Endodermal cell (in vitro differentiated cells): ENCODE results near the gene APLP1. TPM values are rescaled to one million over a fixed set of nuclear protein-coding genes. Genes with fewer than 3 reads are reported as not detected.
"Not testable (repeated sequence)": the region's sequence is repeated elsewhere in the genome, so short reads cannot be mapped to it uniquely, and the experiment has no call there.

Source experiments
- DNase-seq: peaks from one replicate; pipeline ENCODE4 v3.0.0-alpha.2; 2017
- H3K27ac ChIP-seq: 2 replicates; pipeline ENCODE4 v1.5.1; 2013; ENCODE audit warnings: mild to moderate bottlenecking, low read depth, low read length, moderate library complexity
- H3K27me3 ChIP-seq: 2 replicates; pipeline ENCODE4 v1.6.1; 2013; ENCODE audit warnings: mild to moderate bottlenecking, low read length, moderate library complexity; ENCODE audit not compliant: insufficient read depth, control insufficient read depth, poor library complexity, severe bottlenecking
- H3K36me3 ChIP-seq: 2 replicates; pipeline ENCODE4 v1.7.0; 2013; ENCODE audit warnings: mild to moderate bottlenecking, low read length, moderate library complexity; ENCODE audit not compliant: control insufficient read depth, insufficient read depth
- H3K4me1 ChIP-seq: one replicate; pipeline ENCODE4 v1.7.0; 2013; ENCODE audit warnings: low read length; ENCODE audit not compliant: control insufficient read depth, insufficient read depth
- H3K4me3 ChIP-seq: 2 replicates; pipeline ENCODE4 v1.5.1; 2013; ENCODE audit warnings: mild to moderate bottlenecking, low read length, moderate library complexity
- H3K9ac ChIP-seq: 2 replicates; pipeline ENCODE4 v1.6.1; 2013; ENCODE audit warnings: mild to moderate bottlenecking, low read length, moderate library complexity; ENCODE audit not compliant: poor library complexity, severe bottlenecking; ENCODE audit errors: extremely low read depth
- H3K9me3 ChIP-seq: 2 replicates; pipeline ENCODE4 v1.6.1; 2013; ENCODE audit warnings: mild to moderate bottlenecking, low read length, moderate library complexity; ENCODE audit not compliant: control insufficient read depth
- H3K27ac Mint-ChIP-seq: 2 replicates; pipeline ENCODE4 v1.8.0; 2020; ENCODE audit warnings: mixed read lengths
- H3K27me3 Mint-ChIP-seq: 2 replicates; pipeline ENCODE4 v1.8.0; 2021; ENCODE audit warnings: mild to moderate bottlenecking, mixed read lengths; ENCODE audit not compliant: insufficient read depth
- H3K36me3 Mint-ChIP-seq: 2 replicates; pipeline ENCODE4 v1.8.0; 2020; ENCODE audit warnings: low read depth, mixed read lengths
- H3K4me1 Mint-ChIP-seq: 2 replicates; pipeline ENCODE4 v1.8.0; 2020; ENCODE audit warnings: mixed read lengths
- H3K4me3 Mint-ChIP-seq: 2 replicates; pipeline ENCODE4 v1.8.0; 2020; ENCODE audit warnings: mild to moderate bottlenecking, moderate library complexity, mixed read lengths
- H3K9me3 Mint-ChIP-seq: 2 replicates; pipeline ENCODE4 v1.8.0; 2020; ENCODE audit warnings: mild to moderate bottlenecking, mixed read lengths
- WGBS, 2 experiments: methylation state at CpG; one replicate each; pipeline versions ENCODE4 v1.1.5 to v1.1.7; 2013; ENCODE audit warnings: missing lambda C conversion rate in 2 of 2, mixed read lengths in 1 of 2; ENCODE audit not compliant: insufficient coverage in 1 of 2, insufficient read length in 1 of 2; 5-methylcytosine and 5-hydroxymethylcytosine counted together
- total RNA-seq, 2 donors: library from RNA; stranded (reverse); fragmentation: NEBNext Ultra II Directional in 1 of 2; extraction: Animal tissue kit (Norgen Biotek cat#: 25700) in 1 of 2; gene quantifications; 2 replicates in 1 of 2; 3 replicates in 1 of 2; pipeline ENCODE4 v1.2.1, GENCODE V29; 2021
- TF ChIP-seq, protein P1 (sequence below): fragments of 200-600 bp; sonication (generic); conservative IDR thresholded peaks from 2 replicates; pipeline ENCODE4 v1.5.0; 2021; ENCODE audit warnings: antibody characterized with exemption, mild to moderate bottlenecking

APLP1 gene
- total RNA-seq, 2 donors from 2014 or later, result 4.1 to 10.6 TPM

DNA sequence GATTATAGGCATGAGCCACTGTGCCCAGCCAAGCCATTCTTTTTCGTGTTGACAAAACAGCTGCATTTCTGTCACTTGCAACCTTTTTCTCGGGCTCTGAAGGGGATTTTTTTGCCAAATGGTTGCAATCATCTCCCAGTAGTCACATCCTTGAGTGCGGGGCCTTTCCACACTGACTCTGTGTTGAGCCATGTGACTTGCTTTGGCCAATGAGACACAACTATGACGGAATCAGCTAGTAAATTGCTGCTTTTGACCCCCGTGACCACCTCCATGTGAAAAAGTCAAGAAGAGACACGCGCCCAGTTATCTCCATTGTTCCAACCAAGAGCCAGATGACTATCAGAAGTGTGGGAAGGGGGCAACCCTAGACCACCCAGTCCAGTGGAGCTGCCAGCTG is 34.4 kb upstream of the APLP1 start:
- Mint-ChIP-seq H3K4me3 (no peak overlapping the region), H3K27ac (no peak overlapping the region), H3K4me1 (no peaks in the 10 kb centered on the region), H3K9me3 (no peaks in the 10 kb centered on the region), H3K27me3 (peaks cover 41% of the 10 kb centered on the region), H3K36me3 (no peaks in the 10 kb centered on the region)
- no peaks in the 10 kb centered on the region for H3K36me3 ChIP-seq
- H3K27me3 ChIP-seq, result peaks cover 55% of the 10 kb centered on the region
- H3K4me1 ChIP-seq, result no peaks in the 10 kb centered on the region
- WGBS, 2 experiments, result 70 to 72% methylated on average over 7 of the region's 7 CpGs
- no peak for DNase-seq
- no peak overlapping the region for H3K4me3 ChIP-seq
- no peak overlapping the region for H3K27ac ChIP-seq
- no peaks in the 10 kb centered on the region for H3K9me3 ChIP-seq
- TF ChIP-seq, protein P1, sequence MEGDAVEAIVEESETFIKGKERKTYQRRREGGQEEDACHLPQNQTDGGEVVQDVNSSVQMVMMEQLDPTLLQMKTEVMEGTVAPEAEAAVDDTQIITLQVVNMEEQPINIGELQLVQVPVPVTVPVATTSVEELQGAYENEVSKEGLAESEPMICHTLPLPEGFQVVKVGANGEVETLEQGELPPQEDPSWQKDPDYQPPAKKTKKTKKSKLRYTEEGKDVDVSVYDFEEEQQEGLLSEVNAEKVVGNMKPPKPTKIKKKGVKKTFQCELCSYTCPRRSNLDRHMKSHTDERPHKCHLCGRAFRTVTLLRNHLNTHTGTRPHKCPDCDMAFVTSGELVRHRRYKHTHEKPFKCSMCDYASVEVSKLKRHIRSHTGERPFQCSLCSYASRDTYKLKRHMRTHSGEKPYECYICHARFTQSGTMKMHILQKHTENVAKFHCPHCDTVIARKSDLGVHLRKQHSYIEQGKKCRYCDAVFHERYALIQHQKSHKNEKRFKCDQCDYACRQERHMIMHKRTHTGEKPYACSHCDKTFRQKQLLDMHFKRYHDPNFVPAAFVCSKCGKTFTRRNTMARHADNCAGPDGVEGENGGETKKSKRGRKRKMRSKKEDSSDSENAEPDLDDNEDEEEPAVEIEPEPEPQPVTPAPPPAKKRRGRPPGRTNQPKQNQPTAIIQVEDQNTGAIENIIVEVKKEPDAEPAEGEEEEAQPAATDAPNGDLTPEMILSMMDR, result no peak
- no peak overlapping the region for H3K9ac ChIP-seq

DNA sequence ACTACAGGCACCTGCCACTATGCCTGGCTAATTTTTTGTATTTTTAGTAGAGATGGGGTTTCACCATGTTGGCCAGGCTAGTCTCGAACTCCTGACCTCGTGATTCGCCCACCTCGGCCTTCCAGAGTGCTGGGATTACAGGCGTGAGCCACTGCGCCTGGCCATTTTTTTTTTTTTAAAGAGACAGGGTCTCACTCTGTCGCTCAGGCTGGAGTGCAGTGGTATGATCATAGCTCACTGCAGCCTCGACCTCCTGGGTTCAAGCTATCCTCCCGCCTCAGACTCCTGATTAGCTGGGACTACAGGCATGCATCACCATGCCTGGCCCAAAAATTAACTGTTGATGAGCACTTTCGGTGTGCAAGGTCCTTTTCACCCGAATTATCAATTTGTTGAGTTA is 32.3 kb upstream of the APLP1 start:
- H3K27ac Mint-ChIP-seq, DNase-seq, H3K36me3 ChIP-seq, H3K36me3 Mint-ChIP-seq, H3K9me3 ChIP-seq, H3K4me1 Mint-ChIP-seq, H3K9ac ChIP-seq, H3K9me3 Mint-ChIP-seq, H3K4me3 ChIP-seq, H3K27ac ChIP-seq, H3K4me1 ChIP-seq, H3K4me3 Mint-ChIP-seq: not testable (repeated sequence)
- WGBS, 2 experiments, result 64 to 77% methylated on average over 11 of the region's 11 CpGs
- peaks cover 42% of the 10 kb centered on the region for H3K27me3 Mint-ChIP-seq
- peaks cover 54% of the 10 kb centered on the region for H3K27me3 ChIP-seq

DNA sequence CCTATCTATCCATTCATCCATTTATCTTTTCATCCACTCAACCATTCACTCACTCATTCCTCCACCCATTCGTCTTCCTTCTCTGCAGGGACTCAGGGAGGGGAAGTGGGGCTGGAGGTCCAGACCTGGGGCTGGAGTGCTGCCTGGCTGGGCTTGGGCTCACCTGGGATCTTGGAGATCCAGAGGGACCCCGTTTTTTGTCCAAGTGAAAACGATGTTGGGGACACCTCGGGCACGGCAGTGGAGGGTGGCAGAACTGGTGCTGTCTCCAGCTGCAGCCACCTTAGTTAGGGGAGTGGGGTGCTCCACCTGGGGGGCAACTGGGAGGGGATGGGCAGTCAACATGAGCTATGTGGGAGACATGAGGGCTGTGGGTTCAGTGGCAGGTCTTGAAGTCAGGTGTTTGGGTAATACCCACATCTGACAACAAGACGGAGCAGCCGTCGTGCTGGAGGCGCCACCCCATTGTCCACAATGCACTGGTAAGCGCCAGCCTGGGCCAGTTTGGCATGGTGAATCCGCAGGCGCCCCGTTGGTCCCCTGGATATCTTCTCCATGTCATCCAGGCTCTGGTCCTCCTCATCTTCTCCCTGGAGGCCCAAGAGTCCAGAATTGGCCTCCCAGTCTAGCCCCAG is 26.3 kb upstream of the APLP1 start:
- Mint-ChIP-seq H3K4me1 (peaks cover 10% of the 10 kb centered on the region), H3K27me3 (peaks cover 74% of the 10 kb centered on the region), H3K4me3 (no peak overlapping the region), H3K36me3 (no peaks in the 10 kb centered on the region), H3K9me3 (no peaks in the 10 kb centered on the region), H3K27ac (no peak overlapping the region)
- TF ChIP-seq, protein P1, result no peak
- WGBS, 2 experiments, result 17 to 80% methylated on average over 2 to 13 of the region's 13 CpGs
- Histone ChIP-seq H3K27ac (no peak overlapping the region), H3K27me3 (peaks cover 75% of the 10 kb centered on the region), H3K4me1 (no peaks in the 10 kb centered on the region), H3K4me3 (no peak overlapping the region), H3K9me3 (no peaks in the 10 kb centered on the region), H3K9ac (no peak overlapping the region), H3K36me3 (no peaks in the 10 kb centered on the region)
- no peak for DNase-seq
